Lung (tissue), 12 donors: ENCODE data around the gene SYNE3. TPM values are rescaled to one million over a fixed set of nuclear protein-coding genes. Genes with fewer than 3 reads are reported as not detected.

ENCODE experiments used
- ATAC-seq: fragments of 200-7000 bp; cut with Tn5 transposase; one replicate; pipeline ENCODE4 v1.9.1; 2020; ENCODE audit warnings: moderate number of reproducible peaks; ENCODE audit not compliant: insufficient read depth, low FRiP score
- DNase-seq, 3 donors: peaks; one replicate each; pipeline ENCODE4 v3.0.0-alpha.2; 2013 to 2017
- H3K27ac ChIP-seq, 2 donors: one replicate each; pipeline ENCODE4 v1.5.1; 2013; ENCODE audit warnings: mild to moderate bottlenecking in 2 of 2, moderate library complexity in 2 of 2, control low read depth in 1 of 2, inconsistent platforms in 1 of 2, low read depth in 1 of 2, low read length in 1 of 2
- H3K27me3 ChIP-seq, 3 donors: one replicate each; pipeline ENCODE4 v1.5.1; 2013; ENCODE audit warnings: low read length in 2 of 3; ENCODE audit not compliant: control insufficient read depth in 3 of 3, insufficient read depth in 3 of 3
- H3K36me3 ChIP-seq, 4 donors: one replicate each; pipeline ENCODE4 v1.5.1; 2013; ENCODE audit warnings: low read length in 4 of 4, mild to moderate bottlenecking in 1 of 4, moderate library complexity in 1 of 4; ENCODE audit not compliant: control insufficient read depth in 4 of 4, insufficient read depth in 4 of 4
- H3K4me1 ChIP-seq, 5 donors: one replicate each; pipeline ENCODE4 v1.5.1; 2013; ENCODE audit warnings: low read length in 5 of 5, mild to moderate bottlenecking in 2 of 5, moderate library complexity in 1 of 5; ENCODE audit not compliant: control insufficient read depth in 5 of 5, insufficient read depth in 5 of 5
- H3K4me3 ChIP-seq: one replicate; pipeline ENCODE4 v1.5.1; 2013; ENCODE audit warnings: mild to moderate bottlenecking, control low read depth, moderate library complexity
- H3K9ac ChIP-seq, 2 donors: one replicate each; pipeline ENCODE4 v1.5.1; 2013; ENCODE audit warnings: low read length in 2 of 2, control low read depth in 1 of 2; ENCODE audit not compliant: insufficient read depth in 1 of 2
- H3K9me3 ChIP-seq, 4 donors: one replicate each; pipeline ENCODE4 v1.5.1; 2013; ENCODE audit warnings: low read length in 3 of 4, mild to moderate bottlenecking in 1 of 4, moderate library complexity in 1 of 4; ENCODE audit not compliant: control insufficient read depth in 4 of 4, insufficient read depth in 3 of 4
- CTCF ChIP-seq: IDR thresholded peaks from 2 replicates; pipeline ENCODE4 v1.5.1; 2012; ENCODE audit warnings: mild to moderate bottlenecking; ENCODE audit errors: control extremely low read depth, extremely low read depth
- WGBS, 2 donors: extraction: QIAGEN DNeasy Blood & Tissue Kit; methylation state at CpG; one replicate each; pipeline ENCODE4 v1.1.7; 2013; 5-methylcytosine and 5-hydroxymethylcytosine counted together
- polyA plus RNA-seq, 2 donors: library from polyadenylated mRNA; stranded (reverse); fragments of 200-250 nt; gene quantifications; one replicate each; pipeline ENCODE4 v1.2.1, GENCODE V29; 2013
- total RNA-seq, 2 donors: library from RNA; depleted of rRNA in 1 of 2; stranded (reverse); fragments of >200 nt in 1 of 2; gene quantifications; one replicate each; pipeline ENCODE4 v1.2.1, GENCODE V29; 2014 to 2021
- donor health status: control.
- donor health status: control.
- donor health status: Bipolar disorder and iron deficiency.
- donor health status: healthy.
- donor health status: DM: yes; HTN: yes; CAD: no.

The SYNE3 gene
- total and polyA plus RNA-seq, 4 donors: 2.7 to 30.5 (median 6.1) TPM

GRCh38 chr14:95547272-95547625 lies 30.8 kb upstream of the SYNE3 start:
- WGBS, 2 donors: 92 to 95% methylated on average over 5 of the region's 5 CpGs
- Histone ChIP-seq H3K27ac (no peak overlapping the region), H3K4me3 (no peak overlapping the region), H3K9ac (no peak overlapping the region), H3K4me1 (peaks cover 0 to 5% (median 0%) of the 10 kb centered on the region in 5 donors), H3K9me3 (peaks cover 0 to 2% (median 0%) of the 10 kb centered on the region in 4 donors), H3K27me3 (no peaks in the 10 kb centered on the region), H3K36me3 (peaks cover 0 to 18% (median 8%) of the 10 kb centered on the region in 4 donors)
- DNase-seq (no peak), ATAC-seq (no peak)
- no peak for TF ChIP-seq CTCF

- peak overlapping the region in 1 of 2 donors; percentile 43 for H3K27ac ChIP-seq
- peaks cover 0 to 18% (median 7%) of the 10 kb centered on the region in 4 donors for H3K36me3 ChIP-seq
- TF ChIP-seq CTCF: no peak
- H3K9me3 ChIP-seq: no peaks in the 10 kb centered on the region
- 87 to 93% methylated on average over 5 of the region's 5 CpGs for WGBS, 2 donors
- H3K9ac ChIP-seq: no peak overlapping the region
- DNase-seq (no peak), ATAC-seq (no peak)
- no peaks in the 10 kb centered on the region for H3K27me3 ChIP-seq
- H3K4me1 ChIP-seq: peaks cover 0 to 14% (median 4%) of the 10 kb centered on the region in 5 donors
- H3K4me3 ChIP-seq: no peak overlapping the region
Measured at GRCh38 chr14:95545515-95546168, 29.2 kb upstream of the SYNE3 start.

GRCh38 chr14:95544588-95544987 lies 28.1 kb upstream of the SYNE3 start:
- 83 to 85% methylated on average over 8 of the region's 8 CpGs for WGBS, 2 donors
- H3K27ac ChIP-seq: no peak overlapping the region
- DNase-seq (no peak), ATAC-seq (no peak)
- no peaks in the 10 kb centered on the region for H3K27me3 ChIP-seq
- no peak overlapping the region for H3K9ac ChIP-seq
- H3K36me3 ChIP-seq: peaks cover 0 to 18% (median 6%) of the 10 kb centered on the region in 4 donors
- H3K9me3 ChIP-seq: no peaks in the 10 kb centered on the region
- H3K4me1 ChIP-seq: peaks cover 0 to 14% (median 4%) of the 10 kb centered on the region in 5 donors
- H3K4me3 ChIP-seq: no peak overlapping the region
- TF ChIP-seq CTCF: no peak

GRCh38 chr14:95543021-95543420 lies 26.6 kb upstream of the SYNE3 start:
- DNase-seq (no peak), ATAC-seq (no peak)
- 97% methylated on average over 5 of the region's 5 CpGs for whole genome bisulfite sequencing, 2 donors

More at GRCh38 chr14:95543021-95543420, 26.6 kb upstream of the SYNE3 start:
- no peak overlapping the region for H3K27ac ChIP-seq
- TF ChIP-seq CTCF: no peak
- H3K27me3 ChIP-seq: no peaks in the 10 kb centered on the region
- H3K9me3 ChIP-seq: no peaks in the 10 kb centered on the region
- no peak overlapping the region for H3K4me3 ChIP-seq
- H3K4me1 ChIP-seq: peaks cover 0 to 16% (median 6%) of the 10 kb centered on the region in 5 donors
- H3K36me3 ChIP-seq: peaks cover 0 to 18% (median 5%) of the 10 kb centered on the region in 4 donors
- no peak overlapping the region for H3K9ac ChIP-seq
